BJ (cell line): ENCODE measurements around the gene REM2. TPM values are rescaled to one million over a fixed set of nuclear protein-coding genes. Genes with fewer than 3 reads are reported as not detected.

Experiments
- CTCF ChIA-PET: fragments of 350-600 bp; formaldehyde crosslinking; extraction: SDS; loops from one replicate; lab custom pipeline; 2021; ENCODE audit warnings: antibody characterized with exemption, inconsistent platforms; lab: Yijun Ruan, JAX
- POLR2A ChIA-PET: fragments of 300-600 bp; sonication (Branson Sonifier 250); formaldehyde crosslinking; extraction: SDS; loops from one replicate; lab custom pipeline; 2021; ENCODE audit warnings: antibody characterized with exemption; lab: Charles Lee
- DNase-seq: peaks from one replicate; pipeline ENCODE4 v3.0.0-alpha.2; 2011; ENCODE audit warnings: low read depth
- H3K27me3 ChIP-seq: 2 replicates; pipeline ENCODE4 v1.6.0; 2011; ENCODE audit warnings: low read length; ENCODE audit not compliant: control insufficient read depth, insufficient read depth
- H3K36me3 ChIP-seq: 2 replicates; pipeline ENCODE4 v1.5.1; 2011; ENCODE audit warnings: low read length; ENCODE audit not compliant: control insufficient read depth, insufficient read depth
- H3K4me3 ChIP-seq: 2 replicates; pipeline ENCODE4 v1.5.1; 2011; ENCODE audit warnings: low read depth, mild to moderate bottlenecking, control low read depth, low read length
- CTCF ChIP-seq: IDR thresholded peaks from 2 replicates; pipeline ENCODE4 v1.5.1; 2011; ENCODE audit warnings: low read depth, mild to moderate bottlenecking, control low read depth, inconsistent platforms, low read length, moderate library complexity; ENCODE audit not compliant: insufficient read depth
- polyA plus RNA-seq: library from polyadenylated mRNA; depleted of rRNA; stranded (reverse); fragments of >200 nt; gene quantifications from 2 replicates; pipeline ENCODE4 v1.2.3, GENCODE V29; 2011; rRNA removed
- small RNA-seq: library from RNA; depleted of rRNA; stranded (forward); fragments of <200 nt; gene quantifications from one replicate; pipeline ENCODE3, GENCODE V24; 2012; ENCODE audit warnings: low replicate concordance, low read depth; ENCODE audit not compliant: insufficient read length

Gene REM2
- polyA plus RNA-seq, 1 experiment: 0.10 TPM

GRCh38 chr14:22929104-22929960 lies 46.3 kb downstream of the REM2 start, which contains the start of gene PRMT5:
Gene PRMT5, minus strand, starts transcription at chr14:22929376. Its CDS starts 15 bp downstream, at chr14:22929361.
- peak; percentile 100 for DNase-seq
- ChIA-PET CTCF (interaction anchor here (1.0 to 3.9 kb wide), 32 partner anchors 10 to 373 kb away, joined by 3 to 48 read pairs (median 5); partner anchors contain the start of genes AJUBA, CDH24, HAUS4 and RBM23), POLR2A (interaction anchor here (0.5 to 1.3 kb wide), 2 partner anchors 14 to 78 kb away, joined by 3 to 4 read pairs; no protein-coding TSS in a partner anchor)
- Histone ChIP-seq H3K4me3 (peak within 1 kb of the TSS; percentile 86), H3K27me3 (no peaks in the 10 kb centered on the region), H3K36me3 (peaks cover 3% of the 10 kb centered on the region)
- TF ChIP-seq CTCF: no peak

- H3K36me3 ChIP-seq: no peaks in the 10 kb centered on the region
- H3K4me3 ChIP-seq: peak overlapping the region; percentile 36
- DNase-seq: no peak
- CTCF ChIA-PET: interaction anchor here (0.8 to 3.9 kb wide), 35 partner anchors 10 to 373 kb away, joined by 3 to 48 read pairs (median 4); partner anchors contain the start of genes AJUBA, CDH24, HAUS4 and RBM23
- no peak for TF ChIP-seq CTCF
- no peaks in the 10 kb centered on the region for H3K27me3 ChIP-seq
- POLR2A ChIA-PET: interaction anchor here (1.3 kb wide), 1 partner anchor 77 kb away, joined by 4 read pairs; no protein-coding TSS in a partner anchor
These were observed 46.9 kb downstream of the REM2 start for GRCh38 chr14:22929961-22930364.

- H3K4me3 ChIP-seq: no peak overlapping the region
- TF ChIP-seq CTCF: no peak
- POLR2A ChIA-PET: no interaction called here
- CTCF ChIA-PET: interaction anchor here (1.3 to 3.9 kb wide), 2 partner anchors 9 to 45 kb away, joined by 3 to 21 read pairs; no protein-coding TSS in a partner anchor
- no peak for DNase-seq
- H3K27me3 ChIP-seq: no peaks in the 10 kb centered on the region
- H3K36me3 ChIP-seq: no peaks in the 10 kb centered on the region
These were observed 49.1 kb downstream of the REM2 start for GRCh38 chr14:22932146-22932545.

GRCh38 chr14:22935156-22935555 lies 52.1 kb downstream of the REM2 start:
- Histone ChIP-seq H3K4me3 (no peak overlapping the region), H3K36me3 (no peaks in the 10 kb centered on the region), H3K27me3 (no peaks in the 10 kb centered on the region)
- no peak for TF ChIP-seq CTCF
- ChIA-PET POLR2A (no interaction called here), CTCF (interaction anchor here (0.6 to 1.4 kb wide), 5 partner anchors 11 to 59 kb away, joined by 3 to 5 read pairs (median 4); partner anchors contain the start of gene AJUBA)
- no peak for DNase-seq

Small RNAs within 50 kb of the gene (small RNA-seq; reads per million reads assigned to genes)
- not detected for gene RF00019

Other genes with a start within 250 kb of the REM2 start
- gene OR6J1, start 238.9 kb upstream of the REM2 start, polyA plus RNA-seq: not detected in 2 replicates
- gene OXA1L, start 116.5 kb upstream of the REM2 start, polyA plus RNA-seq: 157 and 191 TPM in 2 replicates
- gene SLC7A7, start 67.8 kb upstream of the REM2 start, polyA plus RNA-seq: 7.5 and 9.4 TPM in 2 replicates
- 66.7 and 78.6 TPM in 2 replicates for gene MRPL52, start 53.3 kb upstream of the REM2 start, polyA plus RNA-seq
- 327 and 592 TPM in 2 replicates for gene MMP14, start 46.6 kb upstream of the REM2 start, polyA plus RNA-seq
- gene LRP10, start 11.5 kb upstream of the REM2 start, polyA plus RNA-seq: 124 and 308 TPM in 2 replicates
- gene RBM23, start 35.9 kb downstream of the REM2 start, polyA plus RNA-seq: 54.1 and 60.9 TPM in 2 replicates
- gene PRMT5, start 46.2 kb downstream of the REM2 start, polyA plus RNA-seq: 128 and 152 TPM in 2 replicates
- 23.5 and 26.4 TPM in 2 replicates for gene HAUS4, start 73.9 kb downstream of the REM2 start, polyA plus RNA-seq
- 94.7 and 109 TPM in 2 replicates for gene AJUBA, start 99.3 kb downstream of the REM2 start, polyA plus RNA-seq
- 9.1 and 14.7 TPM in 2 replicates for gene C14orf93, start 126.9 kb downstream of the REM2 start, polyA plus RNA-seq
- gene PSMB5, start 151.7 kb downstream of the REM2 start, polyA plus RNA-seq: 257 and 304 TPM in 2 replicates
- gene PSMB11, start 159.0 kb downstream of the REM2 start, polyA plus RNA-seq: not detected in 2 replicates
- 9.0 and 14.8 TPM in 2 replicates for gene CDH24, start 174.3 kb downstream of the REM2 start, polyA plus RNA-seq
- gene ACIN1, start 211.9 kb downstream of the REM2 start, polyA plus RNA-seq: 120 and 123 TPM in 2 replicates
- 104 and 112 TPM in 2 replicates for gene C14orf119, start 212.3 kb downstream of the REM2 start, polyA plus RNA-seq
- gene CIROP, start 221.8 kb downstream of the REM2 start, polyA plus RNA-seq: 0.05 and 0.07 TPM in 2 replicates
- not detected in 2 replicates for gene CEBPE, start 236.0 kb downstream of the REM2 start, polyA plus RNA-seq